Measurements from ENCODE around the gene LHX1.

LHX1 gene

DNA sequence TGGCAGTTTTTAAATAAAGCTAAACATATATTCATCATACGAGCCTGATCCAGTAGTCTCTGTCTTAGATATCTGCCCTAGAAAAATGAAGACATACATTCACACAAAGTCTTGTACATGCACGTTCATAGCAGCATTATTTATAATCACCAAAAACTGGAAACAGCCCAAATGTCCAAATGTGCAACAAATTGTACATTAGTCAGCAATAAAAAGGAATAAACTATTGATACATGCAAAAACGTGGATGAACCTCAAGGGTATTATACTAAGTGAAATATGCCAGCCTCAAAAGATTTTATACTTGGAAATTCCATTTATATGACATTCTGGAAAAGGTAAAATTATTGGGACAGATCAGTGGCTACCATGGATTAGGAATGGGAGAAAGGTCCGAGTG, 34.2 kb downstream of the LHX1 start:
- Histone ChIP-seq H4K20me1 (ENCODE audit: control insufficient read depth, insufficient read depth, low read depth, low read length) (peaks cover 19% of the 10 kb centered on the region; the same call in 1 of the 2 replicates), H3K79me2 (ENCODE audit: control insufficient read depth, low read length) (peaks cover 92% of the 10 kb centered on the region)

GRCh38 chr17:36972186-36972700, 35.0 kb downstream of the LHX1 start:
- H3K4me3 ChIP-seq (ENCODE audit: low read length): no peak overlapping the region
- H3K27ac ChIP-seq (ENCODE audit: low read depth, low read length): no peak overlapping the region
- no peaks in the 10 kb centered on the region for H3K4me1 ChIP-seq (ENCODE audit: control insufficient read depth, low read length)
- H3F3A ChIP-seq (ENCODE audit: control insufficient read depth, insufficient read depth): no peaks in the 10 kb centered on the region
- peaks cover 18% of the 10 kb centered on the region; the same call in 1 of the 2 replicates for H4K20me1 ChIP-seq (ENCODE audit: control insufficient read depth, insufficient read depth, low read depth, low read length)
- H3K27me3 ChIP-seq (ENCODE audit: control insufficient read depth, low read length): no peaks in the 10 kb centered on the region
- H3K4me2 ChIP-seq (ENCODE audit: low read length): no peak overlapping the region
- H3K9me3 ChIP-seq (ENCODE audit: control insufficient read depth, insufficient read depth, low read length): no peaks in the 10 kb centered on the region
- H3K36me3 ChIP-seq (ENCODE audit: control insufficient read depth, low read length): peaks cover 65% of the 10 kb centered on the region
- TF ChIP-seq CTCF (IDR thresholded peaks at IDR 0.05; ENCODE audit: low read depth, low read length, poor library complexity, severe bottlenecking) (no peak), EZH2phosphoT487 (IDR thresholded peaks at IDR 0.05; ENCODE audit: borderline replicate concordance, low read length) (no peak)
- H3K79me2 ChIP-seq (ENCODE audit: control insufficient read depth, low read length): peaks cover 92% of the 10 kb centered on the region
- no peaks in the 10 kb centered on the region for H3K9me2 ChIP-seq (replicated peaks; ENCODE audit: control insufficient read depth, low read length)

More for the DNA sequence above, 34.2 kb downstream of the LHX1 start:
- H3K9me3 ChIP-seq (ENCODE audit: control insufficient read depth, insufficient read depth, low read length): no peaks in the 10 kb centered on the region
- no peak overlapping the region for H3K27ac ChIP-seq (ENCODE audit: low read depth, low read length)
- H3K4me1 ChIP-seq (ENCODE audit: control insufficient read depth, low read length): no peaks in the 10 kb centered on the region
- no peak overlapping the region for H3K4me3 ChIP-seq (ENCODE audit: low read length)
- no peaks in the 10 kb centered on the region for H3K9me2 ChIP-seq (replicated peaks; ENCODE audit: control insufficient read depth, low read length)
- no peaks in the 10 kb centered on the region for H3K27me3 ChIP-seq (ENCODE audit: control insufficient read depth, low read length)
- H3K4me2 ChIP-seq (ENCODE audit: low read length): no peak overlapping the region
- no peaks in the 10 kb centered on the region for H3F3A ChIP-seq (ENCODE audit: control insufficient read depth, insufficient read depth)
- peaks cover 66% of the 10 kb centered on the region for H3K36me3 ChIP-seq (ENCODE audit: control insufficient read depth, low read length)
- TF ChIP-seq EZH2phosphoT487 (IDR thresholded peaks at IDR 0.05; ENCODE audit: borderline replicate concordance, low read length): no peak
- no peak for TF ChIP-seq CTCF (IDR thresholded peaks at IDR 0.05; ENCODE audit: low read depth, low read length, poor library complexity, severe bottlenecking)

DNA sequence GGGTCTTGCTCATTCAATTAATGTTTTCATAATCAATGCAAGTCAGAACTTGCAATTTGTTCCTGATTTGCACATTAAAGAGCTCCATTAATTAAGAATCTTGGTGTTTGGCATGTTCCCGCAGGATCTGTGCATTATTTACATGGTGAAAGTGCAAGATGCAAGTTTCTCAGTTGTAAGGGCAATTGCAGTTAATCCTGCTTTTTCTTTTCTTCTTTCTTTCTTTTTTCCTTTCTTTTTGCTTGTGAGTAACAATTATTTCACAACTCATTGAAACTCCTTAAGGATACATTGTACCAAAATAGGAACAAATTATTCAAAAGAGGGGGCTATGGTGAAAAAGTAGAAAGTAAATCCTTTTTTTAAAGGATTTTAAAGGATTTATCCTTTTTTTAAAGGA, 35.6 kb downstream of the LHX1 start:
- no peak overlapping the region for H3K4me3 ChIP-seq (ENCODE audit: low read length)
- H3K79me2 ChIP-seq (ENCODE audit: control insufficient read depth, low read length): peaks cover 91% of the 10 kb centered on the region
- no peak for TF ChIP-seq EZH2phosphoT487 (IDR thresholded peaks at IDR 0.05; ENCODE audit: borderline replicate concordance, low read length)
- no peak for TF ChIP-seq CTCF (IDR thresholded peaks at IDR 0.05; ENCODE audit: low read depth, low read length, poor library complexity, severe bottlenecking)
- no peaks in the 10 kb centered on the region for H3F3A ChIP-seq (ENCODE audit: control insufficient read depth, insufficient read depth)
- H3K9me2 ChIP-seq (replicated peaks; ENCODE audit: control insufficient read depth, low read length): no peaks in the 10 kb centered on the region
- H3K4me1 ChIP-seq (ENCODE audit: control insufficient read depth, low read length): peaks cover 3% of the 10 kb centered on the region; the same call in 1 of the 2 replicates
- no peaks in the 10 kb centered on the region for H3K9me3 ChIP-seq (ENCODE audit: control insufficient read depth, insufficient read depth, low read length)
- no peaks in the 10 kb centered on the region for H3K27me3 ChIP-seq (ENCODE audit: control insufficient read depth, low read length)
- H3K27ac ChIP-seq (ENCODE audit: low read depth, low read length): no peak overlapping the region
- H3K36me3 ChIP-seq (ENCODE audit: control insufficient read depth, low read length): peaks cover 62% of the 10 kb centered on the region
- H3K4me2 ChIP-seq (ENCODE audit: low read length): no peak overlapping the region
- peaks cover 14% of the 10 kb centered on the region; the same call in 1 of the 2 replicates for H4K20me1 ChIP-seq (ENCODE audit: control insufficient read depth, insufficient read depth, low read depth, low read length)
